ENCODE measurements around the gene SNX14.
A peak's percentile ranks its signal among the peaks of the same experiment; 100 is the strongest.
"Not testable (repeated sequence)": the region's sequence is repeated elsewhere in the genome, so short reads cannot be mapped to it uniquely, and the experiment has no call there.

The SNX14 gene
- 21.4 to 33.7 (median 25.8) reads per million in 3 donors for total RNA-seq

GRCh38 chr6:85593438-85594196 lies at the start of gene SNX14:
SNX14 (minus strand) TSS chr6:85593858; CDS start chr6:85593718, 140 bp downstream.
- peak within 1 kb of the TSS; percentile 97 for H3K4me3 ChIP-seq (ENCODE audit: insufficient read depth, low read depth, low read length, poor library complexity, severe bottlenecking)
- peak within 1 kb of the TSS; percentile 89 for H3K27ac ChIP-seq (ENCODE audit: insufficient read depth, low read length, poor library complexity, severe bottlenecking)
- no peaks in the 10 kb centered on the region for H3K9me3 ChIP-seq (ENCODE audit: control insufficient read depth, low read length)
- H3K27me3 ChIP-seq (replicated peaks; ENCODE audit: control insufficient read depth, insufficient read depth, low read length, poor library complexity, severe bottlenecking), result no peaks in the 10 kb centered on the region
- H3K36me3 ChIP-seq (ENCODE audit: control insufficient read depth, insufficient read depth, low read length), result no peaks in the 10 kb centered on the region
- no peaks in the 10 kb centered on the region for H3K4me1 ChIP-seq (ENCODE audit: control insufficient read depth, insufficient read depth, low read length, poor library complexity, severe bottlenecking)
- peak; percentile 58 to 72 (median 64) for DNase-seq

- Histone ChIP-seq H3K36me3 (ENCODE audit: control insufficient read depth, insufficient read depth, low read length) (peaks cover 13% of the 10 kb centered on the region), H3K9me3 (ENCODE audit: control insufficient read depth, low read length) (no peaks in the 10 kb centered on the region), H3K4me1 (ENCODE audit: control insufficient read depth, insufficient read depth, low read length, poor library complexity, severe bottlenecking) (peaks cover 20% of the 10 kb centered on the region), H3K27me3 (replicated peaks; ENCODE audit: control insufficient read depth, insufficient read depth, low read length, poor library complexity, severe bottlenecking) (no peaks in the 10 kb centered on the region), H3K4me3 (ENCODE audit: insufficient read depth, low read depth, low read length, poor library complexity, severe bottlenecking) (peak within 1 kb of the TSS; percentile 99), H3K27ac (ENCODE audit: insufficient read depth, low read length, poor library complexity, severe bottlenecking) (peak within 1 kb of the TSS; percentile 98)
- DNase-seq, result peak; percentile 96 to 97 (median 97)
Observed at GRCh38 chr6:85642774-85643536, 49.3 kb upstream of the SNX14 start, which contains the start of gene SYNCRIP. SYNCRIP (minus strand) TSS chr6:85642886; CDS start chr6:85641439, 1,447 bp downstream.

- Histone ChIP-seq H3K4me3 (ENCODE audit: insufficient read depth, low read depth, low read length, poor library complexity, severe bottlenecking) (peak overlapping the region; percentile 99), H3K27me3 (replicated peaks; ENCODE audit: control insufficient read depth, insufficient read depth, low read length, poor library complexity, severe bottlenecking) (no peaks in the 10 kb centered on the region), H3K27ac (ENCODE audit: insufficient read depth, low read length, poor library complexity, severe bottlenecking) (peak overlapping the region; percentile 98), H3K9me3 (ENCODE audit: control insufficient read depth, low read length) (no peaks in the 10 kb centered on the region), H3K36me3 (ENCODE audit: control insufficient read depth, insufficient read depth, low read length) (peaks cover 21% of the 10 kb centered on the region), H3K4me1 (ENCODE audit: control insufficient read depth, insufficient read depth, low read length, poor library complexity, severe bottlenecking) (peaks cover 20% of the 10 kb centered on the region)
- DNase-seq, result peak; percentile 52 to 57 (median 53)
Observed at GRCh38 chr6:85641897-85642773, 48.5 kb upstream of the SNX14 start.

- Histone ChIP-seq H3K27me3 (replicated peaks; ENCODE audit: control insufficient read depth, insufficient read depth, low read length, poor library complexity, severe bottlenecking) (no peaks in the 10 kb centered on the region), H3K4me1 (ENCODE audit: control insufficient read depth, insufficient read depth, low read length, poor library complexity, severe bottlenecking) (peaks cover 20% of the 10 kb centered on the region), H3K9me3 (ENCODE audit: control insufficient read depth, low read length) (no peaks in the 10 kb centered on the region), H3K27ac (ENCODE audit: insufficient read depth, low read length, poor library complexity, severe bottlenecking) (peak overlapping the region; percentile 98), H3K36me3 (ENCODE audit: control insufficient read depth, insufficient read depth, low read length) (peaks cover 28% of the 10 kb centered on the region), H3K4me3 (ENCODE audit: insufficient read depth, low read depth, low read length, poor library complexity, severe bottlenecking) (peak overlapping the region; percentile 99)
- DNase-seq, result no peak
Observed at GRCh38 chr6:85641522-85641896, 47.9 kb upstream of the SNX14 start.

- no peak for DNase-seq
- peak overlapping the region; percentile 3 for H3K4me3 ChIP-seq (ENCODE audit: insufficient read depth, low read depth, low read length, poor library complexity, severe bottlenecking)
- peaks cover 20% of the 10 kb centered on the region for H3K4me1 ChIP-seq (ENCODE audit: control insufficient read depth, insufficient read depth, low read length, poor library complexity, severe bottlenecking)
- H3K27ac ChIP-seq (ENCODE audit: insufficient read depth, low read length, poor library complexity, severe bottlenecking), result no peak overlapping the region
- H3K27me3 ChIP-seq (replicated peaks; ENCODE audit: control insufficient read depth, insufficient read depth, low read length, poor library complexity, severe bottlenecking), result no peaks in the 10 kb centered on the region
- no peaks in the 10 kb centered on the region for H3K9me3 ChIP-seq (ENCODE audit: control insufficient read depth, low read length)
- H3K36me3 ChIP-seq (ENCODE audit: control insufficient read depth, insufficient read depth, low read length), result peaks cover 33% of the 10 kb centered on the region
Observed at GRCh38 chr6:85640821-85641220, 47.2 kb upstream of the SNX14 start.

- peaks cover 55% of the 10 kb centered on the region for H3K36me3 ChIP-seq (ENCODE audit: control insufficient read depth, insufficient read depth, low read length)
- peaks cover 20% of the 10 kb centered on the region for H3K4me1 ChIP-seq (ENCODE audit: control insufficient read depth, insufficient read depth, low read length, poor library complexity, severe bottlenecking)
Observed at GRCh38 chr6:85637579-85637978, 43.9 kb upstream of the SNX14 start.

GRCh38 chr6:85632164-85632942 lies 38.7 kb upstream of the SNX14 start:
- H3K4me3 ChIP-seq (ENCODE audit: insufficient read depth, low read depth, low read length, poor library complexity, severe bottlenecking), result no peak overlapping the region
- DNase-seq, result no peak
- H3K4me1 ChIP-seq (ENCODE audit: control insufficient read depth, insufficient read depth, low read length, poor library complexity, severe bottlenecking), result no peaks in the 10 kb centered on the region
- no peaks in the 10 kb centered on the region for H3K9me3 ChIP-seq (ENCODE audit: control insufficient read depth, low read length)
- peaks cover 63% of the 10 kb centered on the region for H3K36me3 ChIP-seq (ENCODE audit: control insufficient read depth, insufficient read depth, low read length)
- H3K27me3 ChIP-seq (replicated peaks; ENCODE audit: control insufficient read depth, insufficient read depth, low read length, poor library complexity, severe bottlenecking), result no peaks in the 10 kb centered on the region
- no peak overlapping the region for H3K27ac ChIP-seq (ENCODE audit: insufficient read depth, low read length, poor library complexity, severe bottlenecking)

More at GRCh38 chr6:85637579-85637978, 43.9 kb upstream of the SNX14 start:
- Histone ChIP-seq H3K9me3 (ENCODE audit: control insufficient read depth, low read length) (no peaks in the 10 kb centered on the region), H3K27me3 (replicated peaks; ENCODE audit: control insufficient read depth, insufficient read depth, low read length, poor library complexity, severe bottlenecking) (no peaks in the 10 kb centered on the region), H3K4me3 (ENCODE audit: insufficient read depth, low read depth, low read length, poor library complexity, severe bottlenecking) (no peak overlapping the region), H3K27ac (ENCODE audit: insufficient read depth, low read length, poor library complexity, severe bottlenecking) (no peak overlapping the region)
- no peak for DNase-seq

- H3K9me3 ChIP-seq (ENCODE audit: control insufficient read depth, low read length); H3K4me1 ChIP-seq (ENCODE audit: control insufficient read depth, insufficient read depth, low read length, poor library complexity, severe bottlenecking); H3K4me3 ChIP-seq (ENCODE audit: insufficient read depth, low read depth, low read length, poor library complexity, severe bottlenecking); H3K27ac ChIP-seq (ENCODE audit: insufficient read depth, low read length, poor library complexity, severe bottlenecking); H3K27me3 ChIP-seq (replicated peaks; ENCODE audit: control insufficient read depth, insufficient read depth, low read length, poor library complexity, severe bottlenecking); DNase-seq: not testable (repeated sequence)
- peaks cover 52% of the 10 kb centered on the region for H3K36me3 ChIP-seq (ENCODE audit: control insufficient read depth, insufficient read depth, low read length)
Observed at GRCh38 chr6:85631117-85631516, 37.5 kb upstream of the SNX14 start.

GRCh38 chr6:85628353-85628752 lies 34.7 kb upstream of the SNX14 start:
- Histone ChIP-seq H3K4me1 (ENCODE audit: control insufficient read depth, insufficient read depth, low read length, poor library complexity, severe bottlenecking) (peaks cover 2% of the 10 kb centered on the region), H3K27me3 (replicated peaks; ENCODE audit: control insufficient read depth, insufficient read depth, low read length, poor library complexity, severe bottlenecking) (no peaks in the 10 kb centered on the region), H3K4me3 (ENCODE audit: insufficient read depth, low read depth, low read length, poor library complexity, severe bottlenecking) (no peak overlapping the region), H3K27ac (ENCODE audit: insufficient read depth, low read length, poor library complexity, severe bottlenecking) (no peak overlapping the region), H3K36me3 (ENCODE audit: control insufficient read depth, insufficient read depth, low read length) (peaks cover 38% of the 10 kb centered on the region), H3K9me3 (ENCODE audit: control insufficient read depth, low read length) (no peaks in the 10 kb centered on the region)
- DNase-seq, result no peak
